SH-SY5Y (cell line): ENCODE results near the gene RNF138.

ENCODE experiments used
- GATA2 ChIP-seq: IDR thresholded peaks from 2 replicates; pipeline ENCODE4 v1.6.1; 2011; ENCODE audit warnings: mild to moderate bottlenecking, low read depth, low read length
- GATA3 ChIP-seq: IDR thresholded peaks from 2 replicates; pipeline ENCODE4 v1.6.1; 2011; ENCODE audit warnings: low read depth, mild to moderate bottlenecking, low read length, moderate library complexity

- TF ChIP-seq GATA2, result no peak
- no peak for TF ChIP-seq GATA3
Measured at GRCh38 chr18:32111706-32112105, 20.0 kb downstream of the RNF138 start.
